ENCODE data around the gene MED25. TPM values are rescaled to one million over a fixed set of nuclear protein-coding genes. Genes with fewer than 3 reads are reported as not detected.

The MED25 gene
- total and polyA plus RNA-seq, 5 experiments from 2014 or later: 7.5 to 43.2 (median 19.2) TPM

- POLR2A ChIA-PET: no interaction called here
- ATAC-seq: no peak
- peak overlapping the region in 1 of 10 donors; percentile 21 for H3K27ac Mint-ChIP-seq
- DNase-seq: no peak
- H3K4me1 Mint-ChIP-seq: peaks cover 0 to 16% (median 0%) of the 10 kb centered on the region in 4 donors
- H3K9me3 Mint-ChIP-seq: no peaks in the 10 kb centered on the region
- no peaks in the 10 kb centered on the region for H3K27me3 Mint-ChIP-seq
- H3K4me3 Mint-ChIP-seq: no peak overlapping the region
- H3K36me3 Mint-ChIP-seq: peaks cover 0 to 27% (median 10%) of the 10 kb centered on the region in 3 donors
Measured at GRCh38 chr19:49840321-49840720, 22.2 kb downstream of the MED25 start.

GRCh38 chr19:49840736-49841249 lies 22.7 kb downstream of the MED25 start:
- Mint-ChIP-seq H3K9me3 (no peaks in the 10 kb centered on the region), H3K27me3 (no peaks in the 10 kb centered on the region), H3K4me3 (no peak overlapping the region), H3K36me3 (peaks cover 0 to 25% (median 10%) of the 10 kb centered on the region in 3 donors), H3K4me1 (peaks cover 0 to 16% (median 0%) of the 10 kb centered on the region in 4 donors), H3K27ac (peak overlapping the region in 1 of 10 donors; percentile 21)
- POLR2A ChIA-PET: no interaction called here
- ATAC-seq: no peak
- no peak for DNase-seq

GRCh38 chr19:49843265-49843664 lies 25.2 kb downstream of the MED25 start:
- ATAC-seq (peak in 1 of 2 donors; percentile 37), DNase-seq (no peak)
- no peaks in the 10 kb centered on the region for H3K27me3 Mint-ChIP-seq
- POLR2A ChIA-PET: interaction anchor here (0.6 kb wide), 1 partner anchor 292 kb away, joined by 3 read pairs; no protein-coding TSS in a partner anchor
- H3K27ac Mint-ChIP-seq: peak overlapping the region in 1 of 10 donors; percentile 62
- peaks cover 0 to 23% (median 1%) of the 10 kb centered on the region in 4 donors for H3K4me1 Mint-ChIP-seq
- H3K9me3 Mint-ChIP-seq: no peaks in the 10 kb centered on the region
- no peak overlapping the region for H3K4me3 Mint-ChIP-seq
- H3K36me3 Mint-ChIP-seq: peaks cover 0 to 17% (median 8%) of the 10 kb centered on the region in 3 donors

GRCh38 chr19:49844138-49845095 lies 26.3 kb downstream of the MED25 start:
- ATAC-seq: no peak
- POLR2A ChIA-PET: no interaction called here

GRCh38 chr19:49845414-49845813 lies 27.3 kb downstream of the MED25 start:
- Mint-ChIP-seq H3K4me3 (no peak overlapping the region), H3K9me3 (peaks cover 0 to 5% (median 0%) of the 10 kb centered on the region in 9 donors), H3K27me3 (no peaks in the 10 kb centered on the region), H3K36me3 (peaks cover 0 to 3% (median 1%) of the 10 kb centered on the region in 3 donors), H3K4me1 (peaks cover 8 to 41% (median 14%) of the 10 kb centered on the region in 4 donors), H3K27ac (no peak overlapping the region)
- no peak for DNase-seq
- POLR2A ChIA-PET: no interaction called here
- no peak for ATAC-seq

More at GRCh38 chr19:49844138-49845095, 26.3 kb downstream of the MED25 start:
- no peak overlapping the region for H3K4me3 Mint-ChIP-seq
- H3K9me3 Mint-ChIP-seq: peaks cover 0 to 5% (median 0%) of the 10 kb centered on the region in 9 donors
- no peaks in the 10 kb centered on the region for H3K27me3 Mint-ChIP-seq
- no peak for DNase-seq
- peaks cover 0 to 5% (median 3%) of the 10 kb centered on the region in 3 donors for H3K36me3 Mint-ChIP-seq
- peaks cover 0 to 33% (median 7%) of the 10 kb centered on the region in 4 donors for H3K4me1 Mint-ChIP-seq
- peak overlapping the region in 1 of 10 donors; percentile 48 for H3K27ac Mint-ChIP-seq

- Mint-ChIP-seq H3K4me3 (no peak overlapping the region), H3K27me3 (no peaks in the 10 kb centered on the region), H3K4me1 (peaks cover 8 to 41% (median 15%) of the 10 kb centered on the region in 4 donors), H3K27ac (no peak overlapping the region), H3K36me3 (peaks cover 0 to 3% (median 0%) of the 10 kb centered on the region in 3 donors), H3K9me3 (peaks cover 0 to 5% (median 0%) of the 10 kb centered on the region in 9 donors)
- ATAC-seq (no peak), DNase-seq (no peak)
- POLR2A ChIA-PET: no interaction called here
Measured at GRCh38 chr19:49846408-49846807, 28.3 kb downstream of the MED25 start.

GRCh38 chr19:49847731-49848696 lies 29.9 kb downstream of the MED25 start:
- DNase-seq (no peak), ATAC-seq (no peak)
- peak overlapping the region in 1 of 10 donors; percentile 48 for H3K4me3 Mint-ChIP-seq
- H3K27ac Mint-ChIP-seq: peak overlapping the region in 2 of 10 donors; percentile 34 to 62
- peaks cover 0 to 5% (median 0%) of the 10 kb centered on the region in 9 donors for H3K9me3 Mint-ChIP-seq
- H3K27me3 Mint-ChIP-seq: no peaks in the 10 kb centered on the region
- H3K4me1 Mint-ChIP-seq: peaks cover 17 to 49% (median 26%) of the 10 kb centered on the region in 4 donors
- POLR2A ChIA-PET: interaction anchor here (0.6 to 9.1 kb wide), 5 partner anchors 10 to 238 kb away, joined by 3 to 137 read pairs (median 5); partner anchors contain the start of genes AKT1S1, PNKP and TBC1D17
- peaks cover 0 to 3% (median 0%) of the 10 kb centered on the region in 3 donors for H3K36me3 Mint-ChIP-seq

- Mint-ChIP-seq H3K9me3 (peaks cover 0 to 5% (median 0%) of the 10 kb centered on the region in 9 donors), H3K4me3 (peak overlapping the region in 9 of 10 donors; percentile 20 to 81 (median 62)), H3K27ac (peak overlapping the region in 3 of 10 donors; percentile 13 to 48 (median 39)), H3K4me1 (peaks cover 19 to 50% (median 29%) of the 10 kb centered on the region in 4 donors), H3K27me3 (no peaks in the 10 kb centered on the region), H3K36me3 (peaks cover 0 to 3% (median 0%) of the 10 kb centered on the region in 3 donors)
- DNase-seq: no peak
- POLR2A ChIA-PET: interaction anchor here (1.0 to 9.1 kb wide), 5 partner anchors 11 to 30 kb away, joined by 3 to 137 read pairs (median 5); partner anchors contain the start of genes AKT1S1, PNKP and TBC1D17
- ATAC-seq: no peak
Measured at GRCh38 chr19:49848938-49849337, 30.8 kb downstream of the MED25 start.

GRCh38 chr19:49849433-49850220 lies 31.5 kb downstream of the MED25 start:
- no peak for DNase-seq
- H3K4me3 Mint-ChIP-seq: peak overlapping the region; percentile 86 to 97 (median 92)
- H3K27me3 Mint-ChIP-seq: no peaks in the 10 kb centered on the region
- H3K4me1 Mint-ChIP-seq: peaks cover 19 to 47% (median 29%) of the 10 kb centered on the region in 4 donors
- no peak for ATAC-seq
- peaks cover 0 to 3% (median 0%) of the 10 kb centered on the region in 3 donors for H3K36me3 Mint-ChIP-seq
- peaks cover 0 to 5% (median 0%) of the 10 kb centered on the region in 9 donors for H3K9me3 Mint-ChIP-seq
- peak overlapping the region; percentile 83 to 99 (median 97) for H3K27ac Mint-ChIP-seq
- POLR2A ChIA-PET: interaction anchor here (0.9 to 9.1 kb wide), 9 partner anchors 16 to 1211 kb away, joined by 3 to 137 read pairs (median 16); partner anchors contain the start of genes AKT1S1, CA11, FUZ and MED25

- Mint-ChIP-seq H3K4me1 (peaks cover 19 to 44% (median 29%) of the 10 kb centered on the region in 4 donors), H3K36me3 (peaks cover 0 to 3% (median 0%) of the 10 kb centered on the region in 3 donors), H3K4me3 (peak overlapping the region; percentile 86 to 97 (median 92)), H3K27ac (peak overlapping the region; percentile 83 to 99 (median 97)), H3K9me3 (peaks cover 0 to 5% (median 0%) of the 10 kb centered on the region in 9 donors), H3K27me3 (no peaks in the 10 kb centered on the region)
- POLR2A ChIA-PET: interaction anchor here (0.5 to 9.1 kb wide), 13 partner anchors 16 to 1212 kb away, joined by 3 to 137 read pairs (median 6); partner anchors contain the start of genes AKT1S1, AP2A1, CA11 and FUZ
- no peak for DNase-seq
- no peak for ATAC-seq
Measured at GRCh38 chr19:49850221-49850486, 32.1 kb downstream of the MED25 start.

All from naive thymus-derived CD8-positive, alpha-beta T cell (primary cell).